Neural progenitor cell (in vitro differentiated cells): ENCODE data around the gene AHI1. TPM values are rescaled to one million over a fixed set of nuclear protein-coding genes. Genes with fewer than 3 reads are reported as not detected.

Experiments used
- DNase-seq: peaks from one replicate; pipeline ENCODE4 v3.0.0-alpha.2; 2016; ENCODE audit warnings: low spot score
- H2AFZ ChIP-seq: fragments of 200-600 bp; sonication (generic); replicated peaks from 2 replicates; pipeline ENCODE4 v1.6.1; 2016; ENCODE audit warnings: antibody characterized with exemption
- H3F3A ChIP-seq: fragments of 200-600 bp; sonication (generic); 2 replicates; pipeline ENCODE4 v1.6.1; 2016; ENCODE audit warnings: antibody characterized with exemption, low read depth
- H3K27ac ChIP-seq: fragments of 200-600 bp; sonication (generic); 2 replicates; pipeline ENCODE4 v1.5.1; 2016; ENCODE audit warnings: mild to moderate bottlenecking
- H3K27me3 ChIP-seq: fragments of 200-600 bp; sonication (generic); 2 replicates; pipeline ENCODE4 v1.6.1; 2016; ENCODE audit warnings: mild to moderate bottlenecking, moderate library complexity
- H3K36me3 ChIP-seq: fragments of 200-600 bp; sonication (generic); 2 replicates; pipeline ENCODE4 v1.5.1; 2016
- H3K4me1 ChIP-seq: fragments of 200-600 bp; sonication (generic); 2 replicates; pipeline ENCODE4 v1.6.1; 2016; ENCODE audit warnings: mixed run types
- H3K4me2 ChIP-seq: fragments of 200-600 bp; sonication (generic); 2 replicates; pipeline ENCODE4 v1.6.1; 2016
- H3K4me3 ChIP-seq: fragments of 200-600 bp; sonication (generic); 2 replicates; pipeline ENCODE4 v1.5.1; 2016
- H3K79me2 ChIP-seq: fragments of 200-600 bp; sonication (generic); 2 replicates; pipeline ENCODE4 v1.6.1; 2016; ENCODE audit warnings: low read depth
- H3K9ac ChIP-seq: fragments of 200-600 bp; sonication (generic); 2 replicates; pipeline ENCODE4 v1.6.1; 2016
- H3K9me3 ChIP-seq: fragments of 200-600 bp; sonication (generic); 2 replicates; pipeline ENCODE4 v1.5.1; 2016; ENCODE audit warnings: low read depth
- H4K20me1 ChIP-seq: fragments of 200-600 bp; sonication (generic); 2 replicates; pipeline ENCODE4 v1.6.1; 2016; ENCODE audit warnings: low read depth
- H3K27ac Mint-ChIP-seq: 3 replicates; pipeline ENCODE4 v1.8.0; 2021; ENCODE audit warnings: mixed read lengths
- H3K27me3 Mint-ChIP-seq: 2 replicates; pipeline ENCODE4 v1.8.0; 2022; ENCODE audit warnings: low read depth, mild to moderate bottlenecking, inconsistent platforms, moderate library complexity, mixed read lengths; ENCODE audit not compliant: insufficient read depth
- H3K36me3 Mint-ChIP-seq: 3 replicates; pipeline ENCODE4 v1.8.0; 2021; ENCODE audit warnings: mixed read lengths
- H3K4me1 Mint-ChIP-seq: 3 replicates; pipeline ENCODE4 v1.8.0; 2021; ENCODE audit warnings: mixed read lengths
- H3K4me3 Mint-ChIP-seq: 3 replicates; pipeline ENCODE4 v1.8.0; 2021; ENCODE audit warnings: mild to moderate bottlenecking, moderate library complexity, mixed read lengths
- H3K9me3 Mint-ChIP-seq: 3 replicates; pipeline ENCODE4 v1.8.0; 2020; ENCODE audit warnings: mixed read lengths
- CTCF ChIP-seq: fragments of 200-600 bp; sonication (generic); IDR thresholded peaks from 2 replicates; pipeline ENCODE4 v1.5.1; 2017; ENCODE audit warnings: antibody characterized with exemption, mild to moderate bottlenecking
- EZH2 ChIP-seq: fragments of 200-600 bp; sonication (generic); IDR thresholded peaks from 2 replicates; pipeline ENCODE4 v1.6.1; 2017; ENCODE audit warnings: antibody characterized with exemption, mild to moderate bottlenecking, moderate library complexity
- EZH2phosphoT487 ChIP-seq: fragments of 200-600 bp; sonication (generic); IDR thresholded peaks from 2 replicates; pipeline ENCODE4 v1.6.1; 2017; ENCODE audit warnings: antibody characterized with exemption
- total RNA-seq: library from RNA; depleted of rRNA; stranded (reverse); fragments of >200 nt; gene quantifications from 2 replicates; pipeline ENCODE4 v1.2.3, GENCODE V29; 2015; ENCODE audit warnings: low replicate concordance

AHI1 gene
- total RNA-seq, 1 donor from 2014 or later, result 26.2 TPM

- H3K9me3 Mint-ChIP-seq, result no peaks in the 10 kb centered on the region
- no peak overlapping the region for H3K27ac Mint-ChIP-seq
- no peak overlapping the region for H3K4me3 Mint-ChIP-seq
- H3K36me3 Mint-ChIP-seq, result no peaks in the 10 kb centered on the region
- no peaks in the 10 kb centered on the region for H3K4me1 ChIP-seq
- H2AFZ ChIP-seq, result no peak overlapping the region
- no peak overlapping the region for H3K27ac ChIP-seq
- no peaks in the 10 kb centered on the region for H3K36me3 ChIP-seq
- H3K27me3 Mint-ChIP-seq, result no peaks in the 10 kb centered on the region
- no peak for DNase-seq
- H3K4me2 ChIP-seq, result no peak overlapping the region
- no peaks in the 10 kb centered on the region for H3K79me2 ChIP-seq
- H3K27me3 ChIP-seq, result no peaks in the 10 kb centered on the region
- H3F3A ChIP-seq, result no peaks in the 10 kb centered on the region
- no peaks in the 10 kb centered on the region for H3K4me1 Mint-ChIP-seq
- TF ChIP-seq EZH2 (no peak), CTCF (no peak), EZH2phosphoT487 (no peak)
- H3K9ac ChIP-seq, result no peak overlapping the region
- no peaks in the 10 kb centered on the region for H3K9me3 ChIP-seq
- no peaks in the 10 kb centered on the region for H4K20me1 ChIP-seq
- no peak overlapping the region for H3K4me3 ChIP-seq
Measured at GRCh38 chr6:135412761-135413160, 84.8 kb downstream of the AHI1 start.

GRCh38 chr6:135411849-135412248 is 85.7 kb downstream of the AHI1 start:
- H3K4me1 ChIP-seq, result no peaks in the 10 kb centered on the region
- no peak overlapping the region for H3K4me2 ChIP-seq
- no peak overlapping the region for H3K4me3 Mint-ChIP-seq
- H3K9ac ChIP-seq, result no peak overlapping the region
- DNase-seq, result no peak
- H3K27ac ChIP-seq, result no peak overlapping the region
- no peaks in the 10 kb centered on the region for H3K79me2 ChIP-seq
- H3K9me3 Mint-ChIP-seq, result no peaks in the 10 kb centered on the region
- H2AFZ ChIP-seq, result no peak overlapping the region
- no peaks in the 10 kb centered on the region for H3K9me3 ChIP-seq
- H3K27me3 ChIP-seq, result no peaks in the 10 kb centered on the region
- H3K27me3 Mint-ChIP-seq, result no peaks in the 10 kb centered on the region
- H3K27ac Mint-ChIP-seq, result no peak overlapping the region
- TF ChIP-seq EZH2phosphoT487 (no peak), EZH2 (no peak), CTCF (no peak)
- no peak overlapping the region for H3K4me3 ChIP-seq
- no peaks in the 10 kb centered on the region for H4K20me1 ChIP-seq
- no peaks in the 10 kb centered on the region for H3K36me3 Mint-ChIP-seq
- H3K36me3 ChIP-seq, result no peaks in the 10 kb centered on the region
- no peaks in the 10 kb centered on the region for H3F3A ChIP-seq
- no peaks in the 10 kb centered on the region for H3K4me1 Mint-ChIP-seq

- H3K4me3 ChIP-seq, result no peak overlapping the region
- no peaks in the 10 kb centered on the region for H3F3A ChIP-seq
- Mint-ChIP-seq H3K27ac (no peak overlapping the region), H3K27me3 (no peaks in the 10 kb centered on the region), H3K4me1 (no peaks in the 10 kb centered on the region), H3K4me3 (no peak overlapping the region), H3K9me3 (no peaks in the 10 kb centered on the region), H3K36me3 (no peaks in the 10 kb centered on the region)
- no peak for DNase-seq
- H3K4me2 ChIP-seq, result no peak overlapping the region
- TF ChIP-seq CTCF, result peak; percentile 9
- TF ChIP-seq EZH2phosphoT487, result no peak
- TF ChIP-seq EZH2, result no peak
- no peaks in the 10 kb centered on the region for H3K4me1 ChIP-seq
- no peaks in the 10 kb centered on the region for H3K36me3 ChIP-seq
- no peaks in the 10 kb centered on the region for H4K20me1 ChIP-seq
- H3K79me2 ChIP-seq, result no peaks in the 10 kb centered on the region
- H2AFZ ChIP-seq, result no peak overlapping the region
- H3K9ac ChIP-seq, result no peak overlapping the region
- H3K27me3 ChIP-seq, result no peaks in the 10 kb centered on the region
- H3K9me3 ChIP-seq, result no peaks in the 10 kb centered on the region
- no peak overlapping the region for H3K27ac ChIP-seq
Measured at GRCh38 chr6:135411339-135411738, 86.2 kb downstream of the AHI1 start.
